GM10248 (cell line): Measurements from ENCODE around the gene FUT1.
A peak's percentile ranks its signal among the peaks of the same experiment; 100 is the strongest.

ENCODE experiments used
- CTCF ChIA-PET: fragments of 300-600 bp; sonication (Branson Sonifier 250); formaldehyde crosslinking; extraction: SDS; loops from one replicate; lab custom pipeline; 2021; ENCODE audit warnings: antibody characterized with exemption; lab: Yijun Ruan, JAX
- POLR2A ChIA-PET: fragments of 350-650 bp; sonication (Branson Sonifier 250); formaldehyde crosslinking; extraction: SDS; loops from one replicate; lab custom pipeline; 2020; ENCODE audit warnings: antibody characterized with exemption; lab: Yijun Ruan, JAX
- DNase-seq: peaks from one replicate; pipeline ENCODE4 v3.0.0; 2012; ENCODE audit errors: extremely low spot score
- CTCF ChIP-seq: IDR thresholded peaks from 2 replicates; pipeline ENCODE4 v1.5.1; 2012; ENCODE audit warnings: mild to moderate bottlenecking, low read depth; ENCODE audit errors: extremely low read depth, missing control alignments, control extremely low read depth

The FUT1 gene

DNA sequence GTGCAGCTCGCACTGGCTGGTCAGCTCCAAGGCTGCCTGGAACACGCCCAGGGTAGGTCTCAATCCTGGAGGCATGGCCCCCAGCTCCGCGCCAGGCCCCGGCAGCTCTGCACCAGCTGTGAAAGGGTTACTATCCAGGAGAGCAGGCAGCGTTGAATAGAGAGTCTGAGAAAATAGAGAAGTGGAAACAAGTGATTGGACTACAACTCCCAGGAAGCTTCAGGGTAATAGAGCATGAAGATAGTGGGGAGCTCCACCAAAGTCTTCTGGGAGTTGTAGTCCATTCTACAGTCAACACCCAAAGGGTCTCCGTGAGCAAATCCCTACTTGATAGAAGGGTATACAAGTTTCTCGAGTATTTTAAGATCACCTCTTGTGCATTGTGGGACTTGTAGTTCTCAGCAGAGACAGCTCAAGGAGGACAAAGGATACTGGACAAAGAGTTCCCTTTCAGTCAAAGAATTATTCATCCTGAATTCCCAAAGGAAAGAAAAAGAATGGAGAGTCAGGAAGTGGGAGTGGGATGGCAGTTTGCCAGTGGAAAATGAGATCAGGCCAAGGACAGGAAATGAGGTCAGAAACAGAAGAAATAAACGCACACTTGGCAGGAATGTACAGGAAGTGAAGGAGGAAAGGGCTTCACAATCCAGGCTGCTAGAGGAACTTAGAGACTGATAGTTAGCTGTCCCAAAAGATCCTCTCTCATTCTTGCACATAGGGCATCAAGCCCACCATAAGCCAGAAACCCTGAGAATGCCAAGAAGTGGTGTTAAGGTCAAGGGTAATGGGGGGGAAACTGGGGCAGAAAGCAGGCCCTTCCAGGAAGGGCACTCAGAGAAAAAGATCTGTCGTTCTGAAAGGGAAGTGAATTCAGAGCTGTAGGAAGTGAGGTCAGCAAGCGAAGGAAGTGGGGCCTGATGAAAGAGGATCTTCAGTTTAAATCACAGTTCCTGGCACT is 27.4 kb downstream of the FUT1 start:
- ChIA-PET CTCF (interaction anchor here (0.9 to 1.6 kb wide), 8 partner anchors 8 to 117 kb away, joined by 3 to 4 read pairs (median 4); no protein-coding TSS in a partner anchor), POLR2A (interaction anchor here (0.9 kb wide), 1 partner anchor 147 kb away, joined by 3 read pairs; the partner anchor contains the start of gene PPP1R15A)
- peak; percentile 64 for DNase-seq
- TF ChIP-seq CTCF = no peak

GRCh38 chr19:48722196-48722708 is 30.2 kb downstream of the FUT1 start:
- no peak for TF ChIP-seq CTCF
- ChIA-PET POLR2A (no interaction called here), CTCF (interaction anchor here (2.4 kb wide), 1 partner anchor 16 kb away, joined by 7 read pairs; no protein-coding TSS in a partner anchor)
- DNase-seq = no peak

- ChIA-PET CTCF (interaction anchor here (1.0 to 2.4 kb wide), 3 partner anchors 18 to 121 kb away, joined by 3 to 7 read pairs (median 3); no protein-coding TSS in a partner anchor), POLR2A (interaction anchor here (0.5 to 1.7 kb wide), 3 partner anchors 122 to 1880 kb away, joined by 3 to 11 read pairs (median 3); partner anchors contain the start of gene PPP1R15A)
- TF ChIP-seq CTCF = no peak
- peak; percentile 96 for DNase-seq
Measured at GRCh38 chr19:48720613-48721296, 31.7 kb downstream of the FUT1 start.

- no peak for DNase-seq
- no peak for TF ChIP-seq CTCF
- CTCF ChIA-PET = interaction anchor here (1.0 to 2.4 kb wide), 3 partner anchors 19 to 122 kb away, joined by 3 to 7 read pairs (median 3); no protein-coding TSS in a partner anchor
- POLR2A ChIA-PET = interaction anchor here (0.6 to 1.7 kb wide), 2 partner anchors 123 to 152 kb away, joined by 3 to 11 read pairs; partner anchors contain the start of gene PPP1R15A
Measured at GRCh38 chr19:48720251-48720612, 32.2 kb downstream of the FUT1 start.

DNA sequence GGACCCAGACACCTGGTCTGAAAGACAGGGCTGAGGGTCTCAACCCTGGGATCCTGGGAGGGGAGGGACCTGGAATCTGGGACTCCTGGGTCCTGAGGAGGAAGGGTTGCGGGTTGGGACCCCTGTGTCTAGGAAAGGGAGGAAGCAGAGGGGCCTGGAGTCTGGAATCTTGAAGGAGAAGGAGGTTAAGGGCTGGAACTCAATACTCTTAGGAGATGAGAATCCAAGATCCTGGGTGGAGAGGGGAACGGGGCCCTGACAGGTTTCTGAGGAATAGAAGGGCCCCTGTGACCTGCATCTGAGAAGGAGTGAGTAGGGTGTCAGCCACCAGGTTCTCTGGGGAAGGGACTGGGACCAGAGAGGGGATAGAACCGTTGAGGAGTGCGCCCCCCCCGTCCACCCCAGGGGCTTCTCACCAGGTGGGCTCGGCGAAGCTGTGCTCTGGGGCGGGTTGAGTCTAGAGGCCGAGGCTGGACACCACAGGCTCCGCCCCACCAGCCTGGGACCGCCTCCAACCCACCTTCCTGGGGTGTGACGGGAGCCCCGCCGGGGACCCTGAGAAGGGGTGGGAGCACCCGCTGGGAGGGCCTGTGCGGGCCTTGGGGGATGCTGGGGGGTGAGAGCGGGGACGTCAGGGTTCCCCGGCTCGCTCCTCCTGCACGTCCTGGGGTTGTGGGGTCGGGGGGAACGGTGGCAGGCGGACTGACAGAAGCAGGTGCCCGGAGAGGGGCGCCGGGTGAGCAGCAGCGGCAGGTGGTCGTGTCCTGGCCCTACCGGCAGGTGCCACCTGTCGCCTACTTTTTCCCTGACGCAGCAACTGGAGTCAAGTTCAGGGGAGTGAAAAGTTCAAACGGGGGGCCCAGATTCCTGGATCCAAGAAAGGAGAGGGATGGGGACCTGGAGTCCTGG is 32.9 kb downstream of the FUT1 start, which contains the start of gene MAMSTR:
Gene MAMSTR, minus strand, starts transcription at position 463 of the 909 bp plus-strand sequence. CDS start 694 bp downstream, outside the sequence.
- CTCF ChIA-PET = interaction anchor here (2.4 kb wide), 1 partner anchor 19 kb away, joined by 7 read pairs; no protein-coding TSS in a partner anchor
- no peak for DNase-seq
- no peak for TF ChIP-seq CTCF
- POLR2A ChIA-PET = no interaction called here
